GM18526 (cell line): Measurements from ENCODE around the gene SPSB4.

Experiments used
- POLR2A ChIP-seq: IDR thresholded peaks from 3 replicates; pipeline ENCODE4 v1.6.1; 2011; ENCODE audit not compliant: insufficient read length; ENCODE audit errors: extremely low read depth

Gene SPSB4

GRCh38 chr3:141094790-141095545 is 43.8 kb downstream of the SPSB4 start:
- TF ChIP-seq POLR2A = no peak

GRCh38 chr3:141095546-141095937 is 44.4 kb downstream of the SPSB4 start:
- TF ChIP-seq POLR2A = no peak

GRCh38 chr3:141096164-141096563 is 45.0 kb downstream of the SPSB4 start:
- TF ChIP-seq POLR2A = no peak

- no peak for TF ChIP-seq POLR2A
Observed at GRCh38 chr3:141096981-141097380, 45.8 kb downstream of the SPSB4 start.

- no peak for TF ChIP-seq POLR2A
Observed at GRCh38 chr3:141100112-141100511, 49.0 kb downstream of the SPSB4 start.

GRCh38 chr3:141100531-141101320 is 49.6 kb downstream of the SPSB4 start:
- no peak for TF ChIP-seq POLR2A

GRCh38 chr3:141102372-141102771 is 51.2 kb downstream of the SPSB4 start:
- no peak for TF ChIP-seq POLR2A

- TF ChIP-seq POLR2A = no peak
Observed at GRCh38 chr3:141103067-141103466, 51.9 kb downstream of the SPSB4 start.

GRCh38 chr3:141103503-141103902 is 52.4 kb downstream of the SPSB4 start:
- no peak for TF ChIP-seq POLR2A

- TF ChIP-seq POLR2A = no peak
Observed at GRCh38 chr3:141104151-141104821, 53.1 kb downstream of the SPSB4 start.

GRCh38 chr3:141105828-141106628 is 54.9 kb downstream of the SPSB4 start:
- no peak for TF ChIP-seq POLR2A

GRCh38 chr3:141106842-141107241 is 55.7 kb downstream of the SPSB4 start:
- TF ChIP-seq POLR2A = no peak

- no peak for TF ChIP-seq POLR2A
Observed at GRCh38 chr3:141108039-141108438, 56.9 kb downstream of the SPSB4 start.

GRCh38 chr3:141109751-141110150 is 58.6 kb downstream of the SPSB4 start:
- TF ChIP-seq POLR2A = no peak

GRCh38 chr3:141110322-141110721 is 59.2 kb downstream of the SPSB4 start:
- no peak for TF ChIP-seq POLR2A

GRCh38 chr3:141111364-141112155 is 60.4 kb downstream of the SPSB4 start:
- TF ChIP-seq POLR2A = no peak
